HCT116 (cell line): Measurements from ENCODE around the gene VGF. TPM values are rescaled to one million over a fixed set of nuclear protein-coding genes. Genes with fewer than 3 reads are reported as not detected.

Experiments
- ATAC-seq: fragments of 200-7000 bp; cut with Tn5 transposase; 2 replicates; pipeline ENCODE4 v1.9.1; 2020; ENCODE audit warnings: mild to moderate bottlenecking, moderate library complexity
- BruUV-seq: library from RNA; stranded (reverse); fragments of 400-500 nt; replicated peaks from 2 replicates; lab custom pipeline; 2021; lab: Mats Ljungman, UMichigan
- CTCF ChIA-PET: fragments of 300-600 bp; sonication (Branson Sonifier 250); formaldehyde crosslinking; loops from one replicate; lab custom pipeline; 2021; ENCODE audit warnings: antibody characterized with exemption; lab: Charles Lee
- POLR2A ChIA-PET: fragments of 300-600, 350-600 bp; sonication (Branson Sonifier 250); formaldehyde crosslinking; loops from one replicate; lab custom pipeline; 2021; ENCODE audit warnings: antibody characterized with exemption; lab: Charles Lee
- RAD21 ChIA-PET, 2 experiments: fragments of 300-600 bp; sonication (Branson Sonifier 250); formaldehyde crosslinking; loops; one replicate each; lab custom pipeline; 2023; ENCODE audit warnings: low total read pairs in 2 of 2; ENCODE audit not compliant: uncharacterized antibody in 2 of 2, unreplicated experiment in 2 of 2, low non-redundant PET in 1 of 2; lab: Charles Lee
- DNase-seq: peaks from one replicate; pipeline ENCODE4 v3.0.0-alpha.2; 2010; ENCODE audit warnings: low read depth, low spot score
- H2AFZ ChIP-seq: fragments of 200-600 bp; shearing (Covaris generic), sonication (generic); 2 replicates; pipeline ENCODE4 v1.6.1; 2017; ENCODE audit warnings: low read depth, mixed run types, mixed read lengths, antibody characterized with exemption, low read length; ENCODE audit not compliant: poor library complexity, severe bottlenecking
- H3K27ac ChIP-seq: 2 replicates; pipeline ENCODE4 v1.5.1; 2012; ENCODE audit warnings: low read depth, low read length
- H3K27me3 ChIP-seq: fragments of 200-600 bp; sonication (generic); 2 replicates; pipeline ENCODE4 v1.6.1; 2016; ENCODE audit warnings: mixed run types, low read length, mixed read lengths; ENCODE audit not compliant: insufficient read depth
- H3K36me3 ChIP-seq, 2 experiments: fragments of 200-500 bp in 1 of 2; fragments of 200-600 bp in 1 of 2; sonication (Bioruptor generic) in 1 of 2; sonication (generic) in 1 of 2; 2 replicates each; pipeline versions ENCODE4 v1.5.1 to v1.6.1; 2014 to 2016; ENCODE audit warnings: low read length in 2 of 2, inconsistent platforms in 1 of 2, mixed read lengths in 1 of 2, mixed run types in 1 of 2; ENCODE audit not compliant: insufficient read depth in 2 of 2, control insufficient read depth in 1 of 2
- H3K4me1 ChIP-seq, 2 experiments: fragments of 200-600 bp in 1 of 2; sonication (generic) in 1 of 2; 2 replicates each; pipeline versions ENCODE4 v1.5.1 to v1.6.1; 2012 to 2017; ENCODE audit warnings: low read length in 2 of 2, inconsistent platforms in 1 of 2, mild to moderate bottlenecking in 1 of 2, mixed read lengths in 1 of 2, mixed run types in 1 of 2, moderate library complexity in 1 of 2; ENCODE audit not compliant: insufficient read depth in 2 of 2, control insufficient read depth in 1 of 2
- H3K4me2 ChIP-seq: fragments of 200-600 bp; sonication (generic); 2 replicates; pipeline ENCODE4 v1.6.1; 2017; ENCODE audit warnings: mixed run types, low read length, mixed read lengths
- H3K4me3 ChIP-seq, 2 experiments: fragments of 200-600 bp in 1 of 2; sonication (generic) in 1 of 2; replicated peaks in 1 of 2; 2 replicates each; pipeline ENCODE4 v1.5.1; 2011 to 2016; ENCODE audit warnings: low read length in 2 of 2, control low read depth in 1 of 2, low read depth in 1 of 2, mild to moderate bottlenecking in 1 of 2, mixed read lengths in 1 of 2, mixed run types in 1 of 2
- H3K79me2 ChIP-seq: fragments of 200-600 bp; sonication (generic); 2 replicates; pipeline ENCODE4 v1.6.1; 2017; ENCODE audit warnings: mild to moderate bottlenecking, mixed run types, low read length, moderate library complexity, mixed read lengths; ENCODE audit not compliant: insufficient read depth
- H3K9ac ChIP-seq: fragments of 200-600 bp; sonication (generic); 2 replicates; pipeline ENCODE4 v1.6.1; 2016; ENCODE audit warnings: low read length, mixed read lengths
- H3K9me2 ChIP-seq: fragments of 200-600 bp; sonication (generic), shearing (Covaris generic); 2 replicates; pipeline ENCODE4 v1.6.1; 2017; ENCODE audit warnings: mixed run types, mild to moderate bottlenecking, moderate library complexity; ENCODE audit not compliant: insufficient read depth
- H3K9me3 ChIP-seq, 2 experiments: fragments of 200-500 bp in 1 of 2; fragments of 200-600 bp in 1 of 2; sonication (Bioruptor generic) in 1 of 2; sonication (generic) in 1 of 2; 2 replicates each; pipeline ENCODE4 v1.6.1; 2014 to 2017; ENCODE audit warnings: low read length in 2 of 2, mixed read lengths in 2 of 2, inconsistent platforms in 1 of 2, low read depth in 1 of 2, mild to moderate bottlenecking in 1 of 2, mixed run types in 1 of 2, moderate library complexity in 1 of 2; ENCODE audit not compliant: control insufficient read depth in 1 of 2, insufficient read depth in 1 of 2
- H4K20me1 ChIP-seq: fragments of 200-600 bp; sonication (generic), shearing (Covaris generic); 2 replicates; pipeline ENCODE4 v1.6.1; 2017; ENCODE audit warnings: mixed run types, mild to moderate bottlenecking, moderate library complexity; ENCODE audit not compliant: insufficient read depth
- CBX3 ChIP-seq: IDR thresholded peaks from 2 replicates; pipeline ENCODE4 v1.6.1; 2012; ENCODE audit warnings: low read depth
- CEBPB ChIP-seq: IDR thresholded peaks from 2 replicates; pipeline ENCODE4 v1.6.1; 2012; ENCODE audit warnings: low read depth
- ELF1 ChIP-seq: IDR thresholded peaks from 2 replicates; pipeline ENCODE4 v1.6.1; 2012; ENCODE audit warnings: low read depth, borderline replicate concordance
- EZH2 ChIP-seq: fragments of 200-600 bp; sonication (generic); IDR thresholded peaks from 2 replicates; pipeline ENCODE4 v1.6.1; 2017; ENCODE audit warnings: antibody characterized with exemption, mixed run types
- EZH2phosphoT487 ChIP-seq: fragments of 200-600 bp; IDR thresholded peaks from 2 replicates; pipeline ENCODE4 v1.6.1; 2018; ENCODE audit warnings: antibody characterized with exemption, borderline replicate concordance
- FOSL1 ChIP-seq: IDR thresholded peaks from 2 replicates; pipeline ENCODE4 v1.6.1; 2012; ENCODE audit warnings: low read depth
- JUND ChIP-seq: IDR thresholded peaks from 2 replicates; pipeline ENCODE4 v1.6.1; 2012
- POLR2A ChIP-seq: IDR thresholded peaks from 2 replicates; pipeline ENCODE4 v1.7.0; 2011; ENCODE audit warnings: borderline replicate concordance; ENCODE audit not compliant: insufficient read depth, insufficient read length; ENCODE audit errors: extremely low read depth
- REST ChIP-seq: IDR thresholded peaks from 2 replicates; pipeline ENCODE4 v1.6.1; 2012; ENCODE audit warnings: low read depth
- SIN3A ChIP-seq: IDR thresholded peaks from 2 replicates; pipeline ENCODE4 v1.6.1; 2012; ENCODE audit warnings: low read depth
- SP1 ChIP-seq: IDR thresholded peaks from 2 replicates; pipeline ENCODE4 v1.6.1; 2012; ENCODE audit warnings: low read depth
- SRF ChIP-seq: IDR thresholded peaks from 2 replicates; pipeline ENCODE4 v1.6.1; 2012; ENCODE audit warnings: low read depth
- TCF7L2 ChIP-seq: IDR thresholded peaks from 2 replicates; pipeline ENCODE4 v1.7.0; 2011; ENCODE audit warnings: borderline replicate concordance, inconsistent platforms; ENCODE audit not compliant: insufficient read depth, insufficient read length; ENCODE audit errors: extremely low read depth
- YY1 ChIP-seq: IDR thresholded peaks from 2 replicates; pipeline ENCODE4 v1.6.1; 2011; ENCODE audit warnings: low read length, low read depth, moderate library complexity, mild to moderate bottlenecking; ENCODE audit not compliant: insufficient replicate concordance; ENCODE audit errors: extremely low read depth
- ZBTB33 ChIP-seq: IDR thresholded peaks from 2 replicates; pipeline ENCODE4 v1.6.1; 2011; ENCODE audit warnings: mild to moderate bottlenecking, low read length, moderate library complexity; ENCODE audit not compliant: insufficient replicate concordance; ENCODE audit errors: extremely low read depth
- ZFX ChIP-seq: fragments of 450-650 bp; IDR thresholded peaks from 2 replicates; pipeline ENCODE4 v1.6.1; 2017
- ZNF274 ChIP-seq: fragments of 200-500 bp; sonication (Bioruptor generic); IDR thresholded peaks from 2 replicates; pipeline ENCODE4 v1.6.1; 2014; ENCODE audit warnings: mild to moderate bottlenecking, low read depth, low read length, inconsistent platforms
- intact Hi-C: fragments of 100-400 bp; cut with micrococcal nuclease; formaldehyde crosslinking; loops from 2 replicates; pipeline ENCODE4 v1.10.0; 2022
- total RNA-seq: library from RNA; stranded (reverse); gene quantifications from one replicate; pipeline ENCODE4 v1.2.1, GENCODE V29; 2021; ENCODE audit not compliant: unreplicated experiment
- TF ChIP-seq, protein P1 (sequence below), 3 experiments: fragments of 200-600 bp in 1 of 3; sonication (generic) in 1 of 3; IDR thresholded peaks in 2 of 3; conservative IDR thresholded peaks in 1 of 3; 2 replicates each; pipeline ENCODE4 v1.5.1; 2012 to 2017; ENCODE audit warnings: low read depth in 2 of 3, low read length in 2 of 3, antibody characterized with exemption in 1 of 3, borderline replicate concordance in 1 of 3, control low read depth in 1 of 3, mild to moderate bottlenecking in 1 of 3, mixed read lengths in 1 of 3, mixed run types in 1 of 3, moderate library complexity in 1 of 3; ENCODE audit not compliant: insufficient read depth in 1 of 3

Gene VGF
- total RNA-seq, 1 experiment from 2014 or later = 43.2 TPM

GRCh38 chr7:101211501-101211900 lies 46.1 kb upstream of the VGF start:
- no peaks in the 10 kb centered on the region for H3K9me3 ChIP-seq
- ChIA-PET RAD21 (no interaction called here), POLR2A (no interaction called here), CTCF (interaction anchor here (0.6 kb wide), 1 partner anchor 319 kb away, joined by 3 read pairs; no protein-coding TSS in a partner anchor)
- peaks cover 0 to 9% of the 10 kb centered on the region in 2 experiments; a peak in 2 of 4 replicates for H3K4me1 ChIP-seq
- intact Hi-C loops = no loop called here
- H4K20me1 ChIP-seq = no peaks in the 10 kb centered on the region
- H3K9ac ChIP-seq = no peak overlapping the region
- ATAC-seq = no peak
- H3K36me3 ChIP-seq = peaks cover 8 to 13% of the 10 kb centered on the region in 2 experiments
- no TSS peak for BruUV-seq
- no peak overlapping the region for H3K27ac ChIP-seq
- H2AFZ ChIP-seq = no peak overlapping the region
- H3K4me2 ChIP-seq = no peak overlapping the region
- H3K9me2 ChIP-seq = no peaks in the 10 kb centered on the region
- H3K4me3 ChIP-seq = no peak overlapping the region
- H3K79me2 ChIP-seq = peaks cover 13% of the 10 kb centered on the region
- no peaks in the 10 kb centered on the region for H3K27me3 ChIP-seq
- no peak for DNase-seq
- TF ChIP-seq CEBPB (no peak), SIN3A (no peak), EZH2 (no peak), ELF1 (no peak), TCF7L2 (no peak), ZNF274 (no peak), CBX3 (no peak), POLR2A (no peak), SRF (no peak), EZH2phosphoT487 (no peak), ZFX (no peak), SP1 (no peak), YY1 (no peak), ZBTB33 (no peak), JUND (no peak), REST (no peak), FOSL1 (no peak)
- TF ChIP-seq, protein P1, sequence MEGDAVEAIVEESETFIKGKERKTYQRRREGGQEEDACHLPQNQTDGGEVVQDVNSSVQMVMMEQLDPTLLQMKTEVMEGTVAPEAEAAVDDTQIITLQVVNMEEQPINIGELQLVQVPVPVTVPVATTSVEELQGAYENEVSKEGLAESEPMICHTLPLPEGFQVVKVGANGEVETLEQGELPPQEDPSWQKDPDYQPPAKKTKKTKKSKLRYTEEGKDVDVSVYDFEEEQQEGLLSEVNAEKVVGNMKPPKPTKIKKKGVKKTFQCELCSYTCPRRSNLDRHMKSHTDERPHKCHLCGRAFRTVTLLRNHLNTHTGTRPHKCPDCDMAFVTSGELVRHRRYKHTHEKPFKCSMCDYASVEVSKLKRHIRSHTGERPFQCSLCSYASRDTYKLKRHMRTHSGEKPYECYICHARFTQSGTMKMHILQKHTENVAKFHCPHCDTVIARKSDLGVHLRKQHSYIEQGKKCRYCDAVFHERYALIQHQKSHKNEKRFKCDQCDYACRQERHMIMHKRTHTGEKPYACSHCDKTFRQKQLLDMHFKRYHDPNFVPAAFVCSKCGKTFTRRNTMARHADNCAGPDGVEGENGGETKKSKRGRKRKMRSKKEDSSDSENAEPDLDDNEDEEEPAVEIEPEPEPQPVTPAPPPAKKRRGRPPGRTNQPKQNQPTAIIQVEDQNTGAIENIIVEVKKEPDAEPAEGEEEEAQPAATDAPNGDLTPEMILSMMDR (IDR thresholded peaks at IDR 0.05 in 2 of 3, conservative IDR thresholded peaks at IDR 0.05 in 1 of 3; ENCODE audit: borderline replicate concordance in 1 of 3, insufficient read depth in 1 of 3, low read depth in 2 of 3, low read length in 2 of 3) = no peak
